GM12864 (cell line): ENCODE data around the gene CD47.
A peak's percentile ranks its signal among the peaks of the same experiment; 100 is the strongest.

Source experiments
- DNase-seq: peaks from one replicate; pipeline ENCODE4 v3.0.0-alpha.2; 2011; ENCODE audit warnings: low read depth
- H3K4me3 ChIP-seq: 2 replicates; pipeline ENCODE4 v1.5.1; 2011; ENCODE audit warnings: mild to moderate bottlenecking, low read depth, low read length, control low read depth
- CTCF ChIP-seq: IDR thresholded peaks from 2 replicates; pipeline ENCODE4 v1.5.1; 2011; ENCODE audit warnings: low read depth, mild to moderate bottlenecking, moderate library complexity, low read length, control low read depth, inconsistent platforms; ENCODE audit errors: missing control alignments

The CD47 gene

DNA sequence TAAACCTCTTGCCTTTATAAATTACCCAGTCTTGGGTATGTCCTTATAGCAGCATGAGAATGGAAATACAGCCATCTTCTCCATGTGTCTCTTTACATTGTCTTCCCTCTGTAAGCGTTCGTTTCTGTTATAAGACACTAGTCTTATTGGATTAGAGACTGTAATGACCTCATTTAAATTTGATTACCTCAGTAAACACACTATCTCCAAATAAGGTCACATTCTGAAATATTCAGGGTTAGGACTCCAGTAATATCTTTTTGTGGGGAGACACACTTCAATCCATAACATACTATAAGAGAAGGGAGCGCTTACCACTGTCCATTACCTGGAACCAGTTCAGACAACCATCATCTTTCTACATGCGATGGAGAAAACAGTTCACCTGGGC, 34.3 kb upstream of the CD47 start:
- no peak for TF ChIP-seq CTCF
- H3K4me3 ChIP-seq: peak overlapping the region; percentile 57
- DNase-seq: no peak

- TF ChIP-seq CTCF: peak; percentile 22
- peak overlapping the region; percentile 57 for H3K4me3 ChIP-seq
- peak; percentile 98 for DNase-seq
These were observed 33.7 kb upstream of the CD47 start for GRCh38 chr3:108124337-108125152.

- no peak overlapping the region for H3K4me3 ChIP-seq
- TF ChIP-seq CTCF: no peak
These were observed 32.5 kb upstream of the CD47 start for GRCh38 chr3:108123326-108123725.

DNA sequence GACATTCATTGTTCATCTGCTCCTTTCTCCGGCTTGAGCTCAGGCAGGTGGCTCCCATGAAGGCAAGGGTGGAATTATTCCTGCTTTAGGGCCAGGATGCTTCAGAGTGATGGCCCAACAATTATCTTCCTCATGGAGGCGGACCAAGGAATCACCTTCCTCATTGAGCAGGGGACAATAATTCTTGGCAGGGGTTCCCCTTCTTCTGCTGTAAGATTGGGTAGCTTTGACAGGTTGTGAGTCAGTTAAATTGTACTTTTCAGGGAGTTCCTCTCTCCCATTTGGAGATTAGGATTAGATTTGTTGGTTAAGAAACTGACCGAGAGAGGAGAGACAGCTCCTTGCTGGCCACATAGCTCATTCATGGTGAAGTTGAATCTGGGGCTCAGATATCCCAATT, 31.4 kb upstream of the CD47 start:
- no peak for TF ChIP-seq CTCF
- DNase-seq: no peak
- H3K4me3 ChIP-seq: no peak overlapping the region

More at GRCh38 chr3:108123326-108123725, 32.5 kb upstream of the CD47 start:
- DNase-seq: no peak

DNA sequence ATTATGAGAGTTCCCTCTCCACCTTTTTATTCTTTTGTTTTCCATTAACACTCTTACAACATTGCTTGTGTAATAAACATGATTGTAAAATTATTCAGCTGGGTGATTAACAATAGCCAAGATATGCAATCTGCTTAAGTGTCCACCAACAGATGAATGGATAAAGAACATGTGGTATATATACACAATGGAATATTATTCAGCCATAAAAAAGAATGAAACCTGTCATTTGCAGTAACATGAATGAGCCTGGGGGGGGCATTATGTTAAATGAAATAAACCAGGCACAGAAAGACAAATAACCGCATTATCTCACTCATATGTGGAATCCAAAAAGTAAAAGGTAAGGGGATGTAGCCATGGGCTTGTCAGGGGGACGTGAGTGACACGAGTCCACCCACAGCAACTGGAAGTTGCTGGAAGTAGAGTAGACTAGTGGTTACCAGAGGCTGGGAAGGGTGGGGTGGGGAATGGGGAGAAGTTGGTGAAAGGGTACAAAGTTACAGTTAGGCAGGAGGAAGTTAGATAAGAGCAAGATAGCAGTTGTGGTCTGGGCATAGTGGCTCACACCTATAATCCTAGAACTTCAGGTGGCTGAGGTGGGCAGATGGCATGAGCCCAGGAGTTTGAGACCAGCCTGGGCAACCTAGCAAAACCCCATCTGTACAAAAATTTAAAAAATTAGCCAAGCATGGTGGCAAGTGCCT, 28.7 kb upstream of the CD47 start:
- TF ChIP-seq CTCF: no peak
- no peak for DNase-seq
- no peak overlapping the region for H3K4me3 ChIP-seq

DNA sequence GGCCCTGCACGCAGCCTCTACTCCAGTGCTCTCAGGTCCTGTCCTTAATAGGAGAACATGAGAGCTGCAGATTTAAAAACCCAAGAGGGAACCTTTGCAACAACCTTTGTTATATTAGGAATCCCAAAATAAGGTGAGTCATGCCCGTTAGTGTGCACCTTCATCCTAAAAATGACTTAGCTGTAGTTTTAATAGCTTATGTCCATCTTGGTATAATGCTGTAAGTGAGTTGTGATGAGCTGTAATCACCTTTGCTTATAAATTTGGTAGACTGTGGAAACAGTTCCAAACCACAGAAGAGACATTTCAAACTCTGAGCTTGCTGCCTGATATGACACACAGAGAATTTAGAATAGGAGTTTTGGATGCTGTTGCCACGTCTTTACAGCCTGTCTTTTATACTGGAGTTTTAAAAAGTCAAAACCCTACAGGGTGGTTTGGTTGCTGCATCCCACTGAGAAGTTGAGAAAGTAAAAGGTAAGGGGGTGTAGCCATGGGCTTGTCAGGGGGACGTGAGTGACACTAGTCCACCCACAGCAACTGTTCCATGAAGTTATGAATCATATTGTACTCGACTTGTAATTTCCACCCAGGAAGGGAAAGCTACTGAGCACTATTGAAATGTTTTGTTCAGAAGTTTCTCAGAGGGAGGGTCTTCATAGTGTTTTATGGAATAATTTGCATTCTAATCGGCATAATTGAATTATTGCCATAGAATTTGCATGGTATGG, 27.4 kb upstream of the CD47 start:
- no peak overlapping the region for H3K4me3 ChIP-seq
- DNase-seq: no peak
- no peak for TF ChIP-seq CTCF
